GM21737 (cell line): ENCODE measurements around the gene SEMA6A.

Experiments
- ATAC-seq: cut with Tn5 transposase; IDR thresholded peaks from one replicate; pipeline ENCODE4 v1.9.1; 2021; ENCODE audit warnings: mild to moderate bottlenecking, moderate library complexity; ENCODE audit not compliant: unreplicated experiment

Gene SEMA6A

DNA sequence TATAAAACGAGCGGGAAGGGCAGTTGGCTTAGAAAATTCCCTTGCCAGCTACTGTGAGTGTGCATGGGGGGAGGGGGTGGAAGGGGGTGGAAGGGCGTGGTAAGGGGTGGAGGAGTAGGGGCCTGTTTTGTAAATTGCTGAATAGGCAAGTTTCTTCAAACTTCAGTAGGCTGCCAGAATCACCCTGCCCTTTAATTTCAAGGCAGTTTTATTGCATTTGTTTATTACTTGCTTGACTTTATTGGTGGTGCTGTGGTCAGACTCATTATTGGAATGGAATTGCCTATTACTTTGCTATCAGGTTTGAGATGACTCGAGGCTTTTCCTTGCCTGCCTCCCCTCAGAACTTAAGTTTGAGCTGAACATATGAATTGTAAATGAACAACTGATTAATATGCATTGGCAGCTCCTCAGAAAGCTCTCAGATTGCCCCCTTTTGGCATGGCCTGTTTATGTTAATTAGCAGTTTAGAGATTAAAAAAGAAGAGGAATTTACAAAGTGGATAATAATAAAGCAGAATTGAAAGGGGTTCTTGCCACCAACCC lies 76.0 kb downstream of the SEMA6A start:
- no peak for ATAC-seq

DNA sequence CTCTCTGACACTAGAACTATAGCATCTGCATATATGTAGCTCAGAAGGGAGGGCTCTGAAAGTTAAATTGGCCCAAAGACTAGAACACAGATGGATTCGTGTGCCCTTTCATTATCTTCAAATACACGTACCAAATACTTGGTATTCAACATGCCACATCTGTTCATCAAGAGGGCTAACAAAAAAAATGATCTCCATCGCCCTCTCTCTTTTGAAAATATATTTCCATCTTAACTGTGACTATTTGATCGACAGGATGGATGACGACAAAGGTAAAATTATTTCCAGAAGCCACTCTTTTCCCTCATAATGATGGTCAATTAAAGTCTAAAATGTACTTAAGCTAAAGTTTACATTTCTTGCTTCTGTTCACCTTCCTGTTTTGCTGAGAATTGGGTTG lies 77.0 kb downstream of the SEMA6A start:
- no peak for ATAC-seq

DNA sequence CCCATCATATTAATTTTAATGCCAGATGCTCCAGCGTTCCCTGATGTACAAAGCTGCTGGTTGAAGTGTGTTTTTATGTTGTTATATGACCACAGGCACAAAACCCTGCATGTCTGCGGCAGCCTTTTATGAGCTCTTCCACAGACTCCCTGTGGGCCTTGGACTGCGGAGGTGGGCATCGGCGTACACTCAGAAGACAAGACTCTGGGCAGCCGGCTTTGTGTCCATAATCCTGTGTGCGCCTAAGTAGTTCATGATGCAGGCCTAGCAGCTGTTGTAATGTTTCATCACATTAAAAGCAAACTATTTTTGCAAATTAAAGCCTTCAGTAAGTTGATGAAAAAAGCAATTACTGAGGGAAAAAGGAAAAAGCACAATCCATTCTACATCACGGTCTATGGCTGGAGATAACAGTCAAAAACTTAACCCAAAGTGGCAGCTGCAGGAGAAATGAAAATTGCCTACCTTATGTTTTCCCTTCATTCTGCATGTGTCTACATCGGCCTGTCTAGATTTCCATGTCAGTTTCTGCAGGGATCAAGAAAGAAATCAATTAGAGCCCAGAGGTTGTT lies 78.8 kb downstream of the SEMA6A start:
- ATAC-seq = no peak

DNA sequence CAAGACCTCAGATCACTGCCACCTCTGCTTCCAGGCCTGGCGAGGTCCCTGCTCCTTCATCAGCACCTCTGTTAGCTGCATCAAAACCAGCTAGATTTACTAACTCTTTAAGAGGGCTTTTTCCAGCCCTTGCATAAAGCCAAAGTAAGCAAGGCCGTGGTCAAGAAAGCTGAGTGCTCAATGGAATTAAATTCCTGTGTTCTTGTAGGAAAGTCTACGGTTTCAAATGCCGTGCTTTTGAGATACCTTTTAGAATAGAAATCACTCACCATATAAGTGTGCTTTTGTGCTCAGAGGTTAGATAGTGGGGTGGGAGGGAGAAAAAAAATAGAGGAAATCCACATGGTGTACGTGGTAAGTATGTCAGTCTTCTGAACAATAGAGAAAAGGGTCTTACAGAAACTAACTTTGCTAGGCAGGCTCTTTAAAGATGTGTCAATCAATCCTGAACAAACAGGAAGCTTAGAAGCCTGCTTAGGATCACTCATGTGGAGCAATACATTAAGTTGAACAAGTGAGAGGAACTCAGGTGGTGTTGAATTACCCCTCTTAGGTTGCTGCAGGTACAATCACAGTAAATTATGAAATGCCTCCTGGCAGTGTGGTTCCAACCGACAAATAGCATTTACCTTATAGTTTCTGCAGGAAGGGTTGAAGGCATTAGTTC lies 79.7 kb downstream of the SEMA6A start:
- ATAC-seq = no peak

DNA sequence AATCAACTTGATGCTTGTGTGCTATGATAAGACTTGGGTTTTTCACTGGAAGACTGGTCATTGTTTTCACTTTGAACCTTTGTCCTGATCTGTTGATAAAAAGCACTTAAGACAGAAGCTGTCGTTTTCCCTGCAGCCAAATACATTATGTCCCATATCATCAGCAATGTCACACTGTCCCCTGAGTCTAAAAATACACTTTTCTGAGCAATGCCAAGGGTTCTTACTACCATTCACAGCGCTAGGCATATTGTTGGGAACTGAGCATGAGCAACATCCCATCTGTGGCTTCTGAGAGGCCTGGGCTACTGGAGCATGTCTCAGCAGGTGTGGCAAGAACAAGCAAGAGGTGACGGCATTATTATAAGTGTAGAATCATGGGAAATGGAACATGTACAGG lies 81.8 kb downstream of the SEMA6A start:
- no peak for ATAC-seq

DNA sequence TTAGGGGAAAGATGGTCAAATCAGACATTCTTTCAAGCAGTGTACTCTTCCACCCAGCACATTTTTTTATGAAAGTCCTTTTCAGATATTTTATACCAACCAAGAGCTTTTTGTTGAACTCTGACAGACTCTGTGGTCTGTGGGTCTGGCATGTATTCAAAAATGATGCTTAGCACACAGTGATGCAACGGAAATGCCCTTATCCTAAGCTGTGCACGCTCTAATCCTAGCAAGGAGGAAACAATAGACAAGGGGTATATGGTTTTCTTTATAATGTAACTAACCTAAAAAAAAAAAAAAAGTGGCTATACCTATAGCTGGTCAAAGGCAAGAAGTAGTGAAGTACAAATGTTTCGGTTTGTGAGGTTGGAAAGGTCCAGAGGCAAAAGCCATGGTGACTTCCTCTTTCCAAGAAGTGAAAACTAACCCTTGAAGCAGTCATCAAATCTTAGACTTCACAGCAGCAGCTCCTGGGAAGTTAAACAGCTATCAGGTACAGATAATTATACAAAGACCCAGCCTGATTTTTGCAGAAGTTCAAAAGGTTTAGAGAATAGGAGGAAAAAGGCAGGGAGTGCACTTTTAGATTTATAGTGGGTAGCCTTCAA lies 82.5 kb downstream of the SEMA6A start:
- no peak for ATAC-seq

DNA sequence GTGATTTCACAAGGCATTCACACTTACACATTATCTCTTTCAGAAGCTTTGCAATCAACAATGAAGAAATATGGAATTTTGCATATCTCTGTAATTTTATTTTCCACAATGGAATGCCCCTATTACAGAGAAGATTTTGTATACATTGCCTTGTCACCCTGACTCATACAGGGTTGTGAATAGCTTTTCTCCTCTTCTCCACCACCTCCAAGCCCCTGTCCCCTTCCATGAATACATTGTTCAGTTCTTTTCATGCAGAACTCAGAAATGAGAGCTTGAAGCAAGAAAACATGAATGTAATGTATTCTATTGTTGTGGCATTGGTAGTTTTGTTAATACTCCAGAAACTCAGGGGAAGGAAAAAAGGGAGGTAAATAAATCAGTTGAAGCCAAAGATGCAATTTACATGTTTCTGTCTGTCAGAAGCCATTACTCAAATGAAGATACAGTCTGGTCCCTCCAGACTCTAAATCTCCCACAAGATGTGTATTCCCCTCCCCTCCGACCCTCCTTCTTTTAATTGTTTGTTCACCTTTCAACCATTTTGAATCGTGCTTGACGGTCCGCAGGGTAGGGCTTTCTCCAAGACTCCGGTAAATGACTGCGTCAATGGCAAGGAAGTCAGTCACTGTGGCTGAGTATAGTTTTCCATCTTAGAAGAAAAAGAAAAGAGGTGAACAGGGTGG lies 86.1 kb downstream of the SEMA6A start:
- no peak for ATAC-seq

DNA sequence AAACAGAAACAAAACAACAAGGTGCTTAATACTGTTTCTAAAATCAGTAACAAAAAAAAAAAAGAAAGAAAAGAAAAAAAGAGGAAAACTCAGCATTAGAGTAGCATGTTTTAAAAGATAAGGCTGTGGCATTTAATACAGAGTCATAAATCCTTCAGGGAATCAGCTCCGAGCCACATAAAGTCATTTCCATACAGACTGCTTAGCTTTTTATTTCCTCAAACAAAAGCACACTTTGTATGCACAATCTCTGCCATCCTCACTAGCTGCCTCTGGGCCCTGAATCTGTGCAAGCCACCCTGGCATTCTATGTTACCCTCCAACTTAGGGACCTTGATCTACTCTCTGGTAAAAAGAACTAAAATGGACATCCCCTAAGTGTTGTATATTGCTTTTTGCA lies 87.6 kb downstream of the SEMA6A start:
- ATAC-seq = no peak

DNA sequence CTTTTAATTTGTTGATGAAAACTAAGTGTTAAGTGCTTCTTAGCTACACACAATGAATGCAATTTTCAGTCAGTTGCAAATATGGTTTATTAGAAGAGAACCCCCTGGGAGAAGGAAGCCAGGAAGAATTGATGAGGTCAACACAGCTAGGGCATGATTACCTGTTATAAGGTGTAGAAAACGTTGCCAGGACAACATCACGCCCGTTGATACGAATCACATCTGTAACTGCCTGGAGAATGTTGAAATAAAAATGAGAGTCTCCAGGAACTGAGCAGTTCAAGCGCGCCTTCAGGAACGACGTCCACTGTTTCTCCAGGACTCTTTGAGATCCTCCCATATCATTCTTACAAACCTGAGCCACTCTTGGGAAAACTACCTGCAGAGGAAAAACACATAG lies 88.0 kb downstream of the SEMA6A start:
- no peak for ATAC-seq

DNA sequence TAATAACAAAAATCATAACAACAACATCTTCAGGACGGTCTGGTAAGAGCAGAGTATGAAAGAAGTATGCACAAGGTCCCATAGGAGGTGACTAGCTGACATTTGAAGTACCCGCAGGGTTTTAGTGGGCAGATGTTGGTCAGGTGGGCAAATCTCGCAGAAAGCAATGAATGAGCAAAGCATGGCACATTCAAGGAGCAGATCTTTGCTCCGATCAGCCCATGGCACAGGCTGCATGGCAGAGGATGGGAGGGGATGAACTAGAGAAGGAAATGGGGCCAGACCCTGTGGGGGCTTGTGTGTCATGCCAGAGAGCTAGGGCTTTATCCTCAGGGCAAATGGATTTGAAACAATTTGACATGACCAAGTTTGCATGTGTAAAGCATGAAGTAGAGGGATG lies 90.0 kb downstream of the SEMA6A start:
- no peak for ATAC-seq

DNA sequence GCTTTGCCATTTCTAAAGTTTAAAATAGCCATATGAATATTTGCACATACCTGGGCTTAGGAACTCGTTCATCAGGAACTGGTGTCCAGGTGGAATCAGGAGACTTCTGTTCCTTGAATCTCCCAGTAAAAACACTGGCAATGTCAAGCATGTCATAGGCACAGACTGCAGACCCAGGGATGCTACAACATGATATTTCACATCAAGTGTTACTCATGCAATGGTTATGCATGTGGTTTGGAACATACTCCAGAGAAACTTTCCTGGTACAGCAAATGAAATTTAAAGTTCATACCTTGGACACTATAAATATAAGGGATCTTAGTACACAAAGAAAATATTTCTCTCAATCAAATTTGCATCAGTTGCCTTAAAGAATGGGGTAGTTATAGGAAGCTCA lies 92.2 kb downstream of the SEMA6A start:
- no peak for ATAC-seq

DNA sequence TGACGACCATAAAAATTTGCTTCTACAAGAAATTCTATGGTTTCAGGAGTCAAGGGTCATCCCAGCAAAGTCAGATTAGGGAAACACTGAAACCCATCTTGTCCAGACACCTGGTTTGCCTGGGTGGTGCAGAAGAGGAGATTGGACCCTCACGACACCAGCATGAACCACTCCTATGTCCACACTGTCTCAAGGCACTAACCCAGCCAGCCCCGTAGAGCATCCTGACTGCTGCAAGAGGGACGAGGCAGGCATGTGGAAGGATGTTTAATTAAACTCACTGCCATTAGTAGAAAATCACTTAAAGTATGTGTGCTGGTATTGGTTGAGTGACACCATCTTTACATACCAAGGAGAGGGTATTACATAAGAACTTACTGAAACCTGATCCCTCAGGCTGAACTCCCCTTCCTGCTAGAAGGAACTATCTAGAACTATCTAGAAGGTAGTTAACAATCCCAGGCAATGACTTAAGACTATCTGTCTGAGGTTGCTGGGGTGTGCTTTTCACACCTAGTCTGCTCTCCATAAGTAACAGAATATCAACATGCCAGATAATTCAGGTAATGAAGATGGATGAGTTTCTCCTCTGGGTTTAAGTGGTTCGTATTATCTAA lies 93.6 kb downstream of the SEMA6A start:
- no peak for ATAC-seq

DNA sequence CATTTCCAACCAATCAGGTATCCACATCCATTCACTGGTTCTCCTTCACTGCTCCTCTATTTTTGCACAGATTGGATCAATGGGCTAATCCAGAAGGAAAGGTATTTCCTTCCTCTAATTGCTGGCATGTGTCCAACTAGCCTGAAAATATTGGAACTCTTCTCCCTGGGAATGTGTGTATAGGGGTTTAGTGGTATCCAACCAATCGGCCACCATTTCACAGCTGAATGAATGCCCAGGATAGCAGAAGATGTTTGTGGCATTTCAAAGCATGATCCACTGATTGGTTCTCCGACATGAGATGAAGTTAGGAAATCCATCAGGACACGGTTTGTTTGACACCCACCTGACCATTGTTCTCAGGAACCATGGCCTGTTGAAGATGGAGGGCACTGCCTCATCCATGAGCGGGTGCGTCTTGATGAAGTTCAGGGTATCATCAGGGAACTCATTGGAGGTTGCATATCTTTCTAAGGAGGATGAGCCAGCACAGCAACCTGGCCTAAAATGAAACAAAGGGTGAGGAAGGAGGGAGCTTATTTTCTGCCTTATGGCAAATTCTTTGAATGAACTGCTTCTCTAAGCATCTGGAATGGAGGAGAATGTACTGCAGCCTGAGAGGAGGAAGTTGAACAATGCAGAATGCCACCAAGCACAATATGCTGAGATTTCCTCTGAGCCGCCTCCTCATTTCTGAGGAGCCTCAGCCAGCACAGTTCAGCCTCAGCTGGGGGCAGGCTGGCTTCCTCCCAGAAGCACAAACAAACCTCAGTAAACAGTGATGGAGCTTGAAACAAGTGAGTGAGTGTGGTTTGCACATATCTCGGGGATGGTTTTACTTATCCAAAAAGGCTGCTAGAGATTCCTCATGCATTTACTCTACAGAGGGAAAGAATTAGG lies 94.6 kb downstream of the SEMA6A start:
- ATAC-seq = no peak

DNA sequence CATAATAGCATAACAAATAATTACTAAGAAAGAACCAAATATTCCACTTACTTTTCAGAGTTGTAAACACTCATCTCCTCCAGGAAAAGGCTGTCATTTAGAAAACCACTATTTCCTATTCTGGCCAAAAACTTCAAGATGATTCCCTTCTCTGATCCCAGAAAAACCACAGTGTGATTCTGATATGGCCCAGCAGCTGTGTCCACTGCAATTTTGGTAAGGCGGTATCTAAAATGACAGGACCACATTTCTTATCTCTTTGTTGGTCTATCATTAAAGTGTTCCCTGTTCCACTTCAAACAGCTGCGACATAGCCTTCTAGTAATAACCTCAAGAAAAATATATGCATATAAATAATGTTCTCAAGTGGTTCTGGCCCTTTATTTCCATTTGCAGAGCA lies 96.1 kb downstream of the SEMA6A start:
- no peak for ATAC-seq

DNA sequence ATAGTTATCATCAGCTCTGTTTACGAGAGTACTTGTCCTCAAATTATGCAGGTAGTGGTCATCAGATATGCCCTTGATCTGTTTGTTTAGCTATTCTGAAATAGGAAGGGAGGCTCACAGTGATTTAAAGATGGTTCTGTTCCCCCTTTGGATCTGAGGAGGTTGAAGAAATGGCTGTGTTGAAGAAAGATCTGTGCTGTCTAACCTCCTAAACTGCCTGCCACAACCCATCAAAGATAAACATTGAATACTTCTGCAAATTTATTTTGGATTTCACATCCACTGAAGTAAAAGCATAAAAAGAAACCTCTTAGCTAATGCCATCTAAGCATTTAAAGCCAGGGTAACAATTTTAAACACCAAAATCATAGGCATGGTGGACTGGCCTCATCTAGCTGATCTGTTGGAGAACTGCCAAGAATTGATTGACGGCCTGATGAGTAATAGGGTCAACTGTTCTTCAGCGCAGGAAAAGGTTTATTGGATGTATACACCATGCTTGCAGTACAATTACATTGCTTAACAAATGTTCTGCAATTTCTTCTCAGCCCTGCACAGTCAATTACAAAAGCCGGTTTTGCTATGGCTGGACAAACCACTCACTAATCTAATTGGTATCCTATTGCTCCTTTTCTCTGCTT lies 97.6 kb downstream of the SEMA6A start:
- ATAC-seq = no peak

DNA sequence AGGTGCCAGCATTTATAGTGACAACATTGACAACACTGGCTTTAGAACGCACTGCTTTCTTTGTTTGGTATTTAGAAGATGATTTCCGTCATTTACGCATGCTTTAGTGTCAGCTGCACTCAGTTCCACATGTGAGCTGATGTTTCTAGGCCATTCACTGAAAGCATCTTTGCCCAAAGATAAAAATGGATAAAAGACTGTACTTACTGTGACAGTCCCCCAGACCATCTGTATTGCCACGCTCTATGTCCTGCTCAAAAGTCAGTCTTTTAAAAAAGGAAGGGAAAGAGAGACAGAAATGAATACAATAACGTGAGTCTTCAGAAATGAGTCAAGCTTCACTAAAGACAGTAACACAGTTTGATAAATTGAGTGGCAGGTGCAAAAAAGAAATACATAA lies 99.3 kb downstream of the SEMA6A start:
- ATAC-seq = peak; percentile 80

DNA sequence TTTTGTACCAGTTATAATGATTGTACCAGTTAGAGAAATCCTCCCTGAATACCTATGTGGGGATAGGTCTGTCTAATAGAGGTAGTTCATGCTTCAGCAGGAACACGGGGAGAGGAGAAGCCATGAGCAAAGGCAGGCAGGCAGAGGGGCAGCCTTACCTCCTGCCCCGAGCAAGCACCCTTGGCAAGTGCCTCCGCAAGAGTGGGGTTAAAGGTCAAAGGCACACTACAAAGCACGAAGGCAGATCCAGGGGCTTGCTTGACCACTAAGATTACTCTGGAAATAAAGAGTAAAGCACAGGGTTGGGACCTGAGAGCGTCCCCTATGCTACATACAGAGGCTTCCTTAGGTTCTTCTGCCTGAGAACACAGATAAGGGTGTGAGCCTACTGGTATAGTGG lies 100.9 kb downstream of the SEMA6A start:
- no peak for ATAC-seq

DNA sequence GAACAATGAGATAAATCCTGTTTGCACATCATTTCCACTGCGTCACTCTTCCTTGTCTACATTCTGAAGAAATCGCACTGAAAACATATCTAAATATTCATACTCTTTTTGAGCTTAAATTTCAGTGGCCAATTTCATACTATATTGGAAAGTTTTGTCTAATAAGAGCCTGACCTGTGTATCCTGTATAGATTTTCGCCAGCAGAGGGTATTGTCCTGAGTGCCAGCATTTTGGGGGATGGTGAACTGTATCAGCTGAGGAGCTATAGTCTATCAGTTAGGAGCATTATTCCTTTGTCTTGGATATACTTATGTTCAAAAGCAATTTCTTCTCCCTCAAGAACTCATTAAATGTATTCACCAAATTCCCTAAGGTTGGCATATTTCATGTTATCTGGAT lies 102.3 kb downstream of the SEMA6A start:
- no peak for ATAC-seq

DNA sequence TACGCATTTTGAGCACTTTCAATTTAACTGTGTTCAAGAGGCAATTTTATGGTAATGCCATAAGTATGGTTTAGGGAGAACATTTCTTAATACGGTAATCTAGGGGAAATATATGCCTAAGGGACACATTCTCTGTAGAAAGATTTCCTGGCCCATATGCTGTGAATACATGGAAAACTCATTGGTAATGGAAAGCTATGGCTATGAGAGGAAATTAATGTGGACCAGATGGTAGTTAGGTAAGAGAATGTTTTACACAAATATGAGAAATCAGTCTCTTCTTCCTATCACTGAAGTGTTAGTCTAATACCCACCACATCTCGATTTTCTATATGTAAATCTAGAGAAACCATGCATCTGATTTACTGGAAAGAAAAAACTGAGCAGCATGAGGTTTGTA lies 105.0 kb downstream of the SEMA6A start:
- no peak for ATAC-seq

DNA sequence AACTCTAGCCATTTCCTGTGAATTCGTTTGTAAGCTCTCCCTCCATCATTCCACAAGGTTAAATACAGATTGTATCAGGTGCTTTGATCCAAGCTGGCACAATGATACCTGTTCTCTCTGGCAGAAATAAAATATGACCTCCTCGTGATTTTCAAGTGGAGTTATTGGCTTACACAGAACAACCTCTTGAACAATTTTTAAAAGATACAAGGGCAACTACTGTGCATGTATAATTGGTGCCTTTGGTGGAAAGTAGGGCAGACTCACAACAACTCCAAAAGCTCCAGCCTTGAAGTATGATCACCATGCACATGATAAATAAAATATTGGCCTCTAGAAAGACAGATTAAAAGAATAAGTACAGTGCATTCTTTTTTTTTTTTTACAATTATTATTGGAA lies 106.0 kb downstream of the SEMA6A start:
- ATAC-seq = no peak
